GM19467 (cell line): ENCODE data around the gene INPP5J.
"Not testable (repeated sequence)": the region's sequence is repeated elsewhere in the genome, so short reads cannot be mapped to it uniquely, and the experiment has no call there.

Experiments
- ATAC-seq: cut with Tn5 transposase; IDR thresholded peaks from one replicate; pipeline ENCODE4 v1.9.1; 2021; ENCODE audit warnings: mild to moderate bottlenecking, moderate library complexity; ENCODE audit not compliant: unreplicated experiment

The INPP5J gene

DNA sequence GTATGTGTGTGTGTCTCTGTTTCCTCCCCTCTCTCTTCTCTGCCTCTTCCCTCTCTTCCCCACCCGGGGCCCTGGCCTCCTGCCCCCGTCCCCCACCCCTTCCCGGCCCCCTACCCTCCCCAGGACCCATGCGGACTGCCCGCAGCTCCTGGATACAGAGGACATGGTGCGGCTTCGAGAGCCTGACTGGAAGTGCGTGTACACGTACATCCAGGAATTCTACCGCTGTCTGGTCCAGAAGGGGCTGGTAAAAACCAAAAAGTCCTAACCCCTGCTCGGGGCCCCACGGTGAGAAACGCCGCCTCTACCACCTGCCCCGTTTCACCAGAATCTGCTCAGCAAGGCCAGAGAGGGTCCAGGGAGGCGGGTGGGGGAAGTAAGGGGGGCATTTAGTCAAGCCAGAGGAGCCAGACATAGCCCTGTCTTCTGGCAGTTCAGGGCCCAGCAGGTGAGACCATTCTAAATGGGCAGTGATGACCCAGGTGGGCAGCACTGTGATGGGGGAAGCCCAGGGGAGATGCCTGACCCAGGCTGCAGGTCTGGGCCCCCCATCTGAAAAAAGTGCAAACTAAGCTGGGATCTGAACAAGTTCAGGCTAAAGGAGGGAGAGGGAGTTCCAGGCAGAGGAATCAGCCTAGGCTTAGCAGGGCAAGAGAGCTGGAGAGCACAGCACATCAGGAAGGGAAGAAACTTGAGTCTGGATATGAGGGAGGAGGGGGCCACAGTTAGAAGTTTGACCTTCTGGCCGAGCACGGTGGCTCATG lies 21.8 kb upstream of the INPP5J start:
- no peak for ATAC-seq

DNA sequence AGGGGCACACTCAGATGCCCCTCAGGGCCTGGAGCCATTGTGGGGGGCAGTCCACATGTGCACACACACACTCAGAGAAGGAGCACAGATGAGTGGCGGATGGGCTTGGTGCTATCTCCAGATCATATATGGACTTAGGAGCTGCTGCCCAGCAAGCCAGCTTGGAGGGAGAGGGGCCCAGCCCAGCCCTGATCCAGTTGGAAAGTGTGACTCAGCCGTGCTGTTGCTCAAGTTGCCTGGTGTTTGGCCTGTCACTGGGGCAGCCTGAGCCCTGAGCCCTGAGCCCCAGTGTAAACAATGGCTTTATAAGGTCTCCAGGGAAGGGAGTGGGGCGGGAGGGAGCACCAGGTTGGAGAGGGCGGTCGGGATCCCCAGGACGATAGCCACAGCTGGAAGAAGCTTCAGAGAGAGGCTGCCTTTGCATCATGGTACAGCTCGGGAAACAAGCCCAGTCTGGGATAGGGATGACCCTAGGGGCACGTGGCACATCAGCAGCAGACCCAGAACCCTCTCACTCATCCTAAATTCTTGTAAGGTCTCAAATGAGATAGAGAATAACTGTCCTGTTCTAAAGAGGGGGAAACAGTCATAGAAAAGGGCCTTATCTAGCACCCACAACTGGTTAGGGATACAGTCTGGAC lies 20.2 kb upstream of the INPP5J start:
- ATAC-seq = no peak

DNA sequence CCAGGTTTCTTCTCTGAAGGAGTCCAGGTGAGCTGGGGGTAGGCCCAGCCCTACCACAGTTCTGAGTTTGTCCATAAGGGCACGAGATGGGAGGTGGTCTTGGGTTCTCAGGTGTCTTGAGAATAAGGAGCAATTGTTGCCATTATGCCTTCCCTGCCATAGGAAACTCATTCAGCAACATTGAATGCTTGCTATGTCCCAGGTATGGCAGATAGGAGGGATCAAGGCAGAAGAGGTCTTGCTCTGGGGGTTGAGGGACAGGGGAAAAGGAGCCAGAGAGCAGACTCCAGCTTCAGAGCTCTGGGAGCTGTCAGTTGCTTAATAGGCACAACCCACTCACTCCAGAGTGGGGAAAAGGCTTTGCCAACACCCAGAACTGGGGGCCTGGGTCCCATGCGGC lies 19.7 kb upstream of the INPP5J start:
- ATAC-seq = no peak

DNA sequence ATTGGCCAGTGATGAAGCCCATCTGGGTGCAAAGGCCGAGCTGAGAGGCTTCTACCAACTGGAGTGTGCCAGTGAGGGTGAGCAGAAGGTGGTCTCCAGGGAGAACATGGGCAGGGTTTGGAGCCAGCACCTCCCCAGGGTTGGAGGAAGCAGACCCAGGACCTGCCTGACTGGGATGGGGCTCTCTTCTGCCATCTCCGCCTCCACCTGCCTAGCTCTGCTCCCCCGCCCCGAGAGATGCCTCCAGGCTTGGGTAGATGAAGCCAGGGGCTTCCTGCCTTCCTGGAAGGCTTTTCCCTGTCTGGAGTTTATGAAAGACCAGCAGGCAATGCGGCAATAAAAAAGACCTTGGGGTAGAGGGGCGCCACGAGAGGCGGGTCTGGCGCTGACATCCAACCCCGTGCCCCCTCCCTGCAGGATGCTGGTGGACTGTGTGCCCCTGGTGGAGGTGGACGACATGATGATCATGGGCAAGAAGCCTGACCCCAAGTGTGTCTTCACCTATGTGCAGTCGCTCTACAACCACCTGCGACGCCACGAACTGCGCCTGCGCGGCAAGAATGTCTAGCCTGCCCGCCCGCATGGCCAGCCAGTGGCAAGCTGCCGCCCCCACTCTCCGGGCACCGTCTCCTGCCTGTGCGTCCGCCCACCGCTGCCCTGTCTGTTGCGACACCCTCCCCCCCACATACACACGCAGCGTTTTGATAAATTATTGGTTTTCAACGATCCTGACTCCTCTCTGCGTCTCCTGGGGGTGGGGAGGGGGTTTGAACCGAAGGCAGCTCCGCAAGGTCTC lies 18.7 kb upstream of the INPP5J start:
- no peak for ATAC-seq

DNA sequence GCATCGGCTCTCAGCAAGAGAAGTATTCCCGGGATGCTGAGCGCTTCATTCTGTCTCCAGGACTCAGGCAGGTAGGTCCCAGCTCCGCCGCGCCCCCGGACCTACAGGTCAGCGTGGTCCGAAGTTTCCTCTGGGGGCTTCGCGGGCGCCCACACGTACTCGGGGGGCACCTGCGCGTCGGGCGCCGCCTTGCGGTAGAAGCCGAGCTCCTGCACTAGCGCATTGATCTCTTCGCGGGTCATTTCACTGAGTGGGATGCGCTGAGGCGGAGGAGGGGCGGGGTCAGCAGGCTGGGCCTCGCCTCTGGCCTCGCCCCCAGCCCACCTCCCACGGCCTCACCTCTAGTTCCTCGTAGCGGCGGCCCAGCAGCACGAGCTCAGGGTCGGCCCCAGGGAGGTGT lies 17.9 kb upstream of the INPP5J start:
- no peak for ATAC-seq

DNA sequence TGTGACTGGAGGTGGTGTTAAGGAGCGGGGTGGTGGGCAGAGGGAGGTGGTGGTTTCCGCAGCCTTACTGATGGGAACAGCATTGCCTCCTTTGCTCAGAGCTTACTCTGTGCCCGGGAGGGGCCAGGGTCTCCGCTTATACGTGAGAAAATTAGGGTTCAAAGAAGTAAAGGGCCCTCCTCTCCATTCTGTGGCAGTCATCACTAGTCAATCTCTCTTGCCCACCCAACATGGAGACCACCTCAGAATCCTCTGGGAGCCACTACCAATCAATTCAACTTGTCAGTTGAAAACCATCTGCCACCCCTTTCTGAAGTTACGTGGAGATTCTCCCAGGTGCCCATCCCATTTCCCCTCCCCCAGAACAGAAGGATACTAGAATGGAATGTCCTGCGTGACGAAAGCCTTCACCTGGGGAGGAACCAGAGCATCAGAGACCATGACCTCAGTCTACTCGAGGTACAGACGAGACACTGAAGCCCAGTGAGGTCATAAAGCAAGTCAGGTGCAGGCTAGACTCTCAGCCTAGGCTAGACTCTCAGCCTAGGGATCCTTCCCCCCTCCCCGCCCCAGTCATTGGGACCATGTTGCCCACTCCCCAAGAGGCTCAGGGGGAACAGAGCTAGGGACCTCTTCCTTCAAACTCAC lies 17.4 kb upstream of the INPP5J start:
- no peak for ATAC-seq

DNA sequence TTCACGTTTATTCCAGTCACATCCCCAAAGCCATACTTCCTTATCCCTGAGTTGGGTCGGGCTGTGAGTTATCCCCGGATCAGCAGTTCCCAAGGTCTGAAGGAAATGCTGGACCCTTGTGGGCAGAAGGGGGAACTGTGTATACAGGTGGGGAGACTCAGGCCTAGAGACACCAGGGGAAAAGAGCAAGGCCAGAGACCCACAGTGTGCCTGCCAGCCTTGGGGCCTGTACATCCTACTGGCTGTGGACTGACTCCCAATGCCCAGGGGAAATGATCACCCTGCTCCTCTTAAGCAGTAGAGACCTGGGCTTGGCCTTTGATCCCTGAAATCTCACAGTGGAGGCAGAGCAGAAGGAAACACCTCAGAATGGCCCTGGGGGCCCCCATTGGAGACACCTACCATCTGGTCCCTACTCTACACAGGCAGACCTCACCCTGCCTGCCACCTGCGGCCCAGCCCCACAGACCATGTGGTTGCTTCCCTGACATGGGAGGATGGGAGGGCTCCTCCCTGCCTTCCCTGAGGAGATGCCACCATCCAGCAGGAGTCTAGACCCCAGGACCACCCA lies 16.7 kb upstream of the INPP5J start:
- ATAC-seq = no peak

DNA sequence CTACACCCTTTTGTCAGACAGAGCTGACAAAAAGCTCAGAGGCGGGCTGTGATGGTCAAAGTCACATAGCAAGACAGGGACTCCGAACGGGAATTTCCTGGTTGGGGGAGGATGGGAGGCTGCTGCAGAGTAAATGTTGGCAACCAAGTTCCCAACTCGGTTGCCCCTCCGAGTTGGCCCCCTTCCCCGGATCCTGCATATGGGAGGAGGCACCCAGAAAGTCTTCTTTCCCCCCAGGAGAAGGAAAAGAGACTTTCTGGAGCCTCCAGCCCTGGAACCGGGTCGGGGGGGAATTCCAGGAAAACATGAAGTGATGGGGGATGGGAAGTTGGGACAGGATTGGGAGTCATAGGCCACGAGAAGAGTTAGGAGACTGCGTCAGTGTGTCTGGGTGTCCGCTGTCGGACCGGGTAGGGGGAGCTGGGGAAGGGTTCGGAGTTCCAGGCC lies 16.0 kb upstream of the INPP5J start:
- no peak for ATAC-seq

DNA sequence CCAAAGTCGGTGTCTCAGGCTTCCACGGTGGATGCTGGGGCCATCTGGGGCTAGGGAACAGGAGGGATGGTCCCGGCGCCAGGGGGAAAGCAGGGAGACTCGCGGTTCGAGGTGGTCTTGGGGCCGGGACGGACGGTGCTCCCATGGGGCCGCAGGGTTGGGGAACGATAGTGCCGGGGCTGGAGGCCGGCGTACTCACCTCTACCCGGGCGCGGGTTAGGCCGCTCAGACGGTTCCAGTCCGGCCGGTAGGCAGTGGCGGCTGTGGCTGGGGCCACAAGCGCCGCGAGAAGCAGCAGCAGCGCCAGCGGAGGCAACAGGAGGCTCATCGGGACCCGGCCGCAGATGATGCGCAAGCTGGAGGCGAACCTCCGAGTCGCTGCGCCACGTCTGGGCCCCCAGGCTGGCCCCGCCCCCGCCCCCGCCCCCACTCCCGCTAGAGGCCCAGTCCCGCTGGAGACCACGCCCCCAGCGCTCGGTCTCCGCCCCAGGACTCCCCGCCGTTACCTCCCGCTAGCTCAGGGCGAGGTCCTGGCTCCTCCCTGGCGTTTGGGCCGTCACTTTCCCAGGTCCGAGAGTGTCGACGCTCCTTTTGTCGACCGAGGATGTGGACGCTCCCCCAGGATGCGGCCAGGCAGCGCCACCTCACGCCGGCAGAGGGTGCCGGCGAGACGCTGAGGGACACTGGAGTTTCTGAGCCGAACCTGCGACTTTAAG lies 15.4 kb upstream of the INPP5J start, which contains the start of gene SELENOM:
TSS of gene SELENOM (minus strand) at position 391 of the 716 bp plus-strand sequence. CDS start at position 328, 63 bp downstream.
- peak; percentile 77 for ATAC-seq

DNA sequence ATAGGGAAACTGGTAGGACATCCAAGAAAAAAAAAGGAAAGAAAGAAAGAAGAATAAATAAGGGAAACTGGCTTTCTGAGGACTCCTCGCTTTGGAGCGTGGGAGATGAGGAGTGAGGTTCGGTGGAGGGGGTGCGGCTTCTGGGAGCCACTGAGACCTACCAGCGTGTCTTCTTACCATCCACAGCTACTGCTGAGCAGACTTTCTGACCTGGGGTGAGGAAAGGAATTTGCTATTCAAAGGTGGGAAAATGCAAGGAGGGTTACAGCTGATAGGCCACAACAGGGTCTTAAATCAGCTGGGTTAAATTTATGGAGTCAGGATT lies 14.9 kb upstream of the INPP5J start:
- peak; percentile 11 for ATAC-seq

DNA sequence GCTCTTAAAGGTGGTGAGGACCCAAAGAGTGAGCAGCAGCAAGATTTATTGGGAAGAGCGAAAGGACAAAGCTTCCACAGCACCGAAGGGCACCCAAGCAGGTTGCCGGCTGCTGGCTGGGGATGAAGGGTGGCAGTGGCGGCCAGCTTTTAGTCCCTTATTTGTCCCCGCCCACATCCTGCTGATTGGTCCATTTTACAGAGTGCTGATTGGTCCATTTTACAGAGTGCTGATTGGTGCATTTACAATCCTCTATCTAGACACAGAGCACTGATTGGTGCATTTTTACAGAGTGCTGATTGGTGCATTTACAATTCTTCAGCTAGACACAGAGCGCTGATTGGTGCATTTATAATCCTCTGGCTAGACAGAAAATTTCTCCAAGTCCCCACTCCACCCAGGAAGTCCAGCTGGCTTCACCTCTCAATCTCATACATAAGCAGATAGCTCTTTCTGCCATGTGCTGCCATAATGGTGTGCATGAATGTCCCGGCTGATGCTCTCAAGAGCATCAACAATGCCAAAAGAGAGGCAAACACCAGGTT lies 10.1 kb upstream of the INPP5J start:
- not testable (repeated sequence) for ATAC-seq

DNA sequence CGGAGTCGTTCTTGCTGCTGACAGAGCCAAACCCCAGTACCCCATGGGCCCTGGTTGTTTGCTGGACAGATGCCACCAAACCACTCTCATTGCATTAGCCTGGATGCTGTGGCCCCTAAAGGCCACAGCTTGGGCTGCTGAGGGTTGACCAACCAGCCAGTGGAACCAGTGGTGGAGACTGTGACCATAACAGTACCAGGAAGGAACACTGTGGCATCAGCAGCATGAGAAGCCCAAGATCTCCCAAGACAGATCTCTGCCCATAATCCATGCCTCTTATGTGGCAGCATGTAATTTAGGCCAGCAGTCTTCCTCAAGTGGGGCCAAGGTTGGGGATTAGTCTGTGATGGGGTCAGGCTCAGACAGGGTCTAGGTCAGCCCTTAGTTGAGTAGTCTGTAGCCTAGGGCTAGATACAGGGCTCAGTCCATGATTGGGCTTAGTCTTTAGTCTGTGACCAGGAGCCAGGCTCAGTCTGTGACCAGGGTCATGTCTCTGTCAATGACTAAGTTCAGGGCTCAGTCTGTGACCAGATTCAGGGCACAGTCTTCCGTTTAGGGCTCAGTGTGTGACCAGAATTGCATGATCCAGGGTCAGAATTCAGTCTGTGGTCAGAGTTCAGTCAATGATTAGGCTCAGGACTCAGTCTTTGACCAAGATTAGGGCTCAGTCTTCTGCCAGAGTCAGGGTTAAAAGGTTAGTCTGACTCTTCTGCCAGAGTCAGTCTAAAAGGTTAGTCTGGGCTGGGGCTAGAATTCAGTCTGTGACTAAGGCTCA lies 4.5 kb upstream of the INPP5J start:
- ATAC-seq = no peak

DNA sequence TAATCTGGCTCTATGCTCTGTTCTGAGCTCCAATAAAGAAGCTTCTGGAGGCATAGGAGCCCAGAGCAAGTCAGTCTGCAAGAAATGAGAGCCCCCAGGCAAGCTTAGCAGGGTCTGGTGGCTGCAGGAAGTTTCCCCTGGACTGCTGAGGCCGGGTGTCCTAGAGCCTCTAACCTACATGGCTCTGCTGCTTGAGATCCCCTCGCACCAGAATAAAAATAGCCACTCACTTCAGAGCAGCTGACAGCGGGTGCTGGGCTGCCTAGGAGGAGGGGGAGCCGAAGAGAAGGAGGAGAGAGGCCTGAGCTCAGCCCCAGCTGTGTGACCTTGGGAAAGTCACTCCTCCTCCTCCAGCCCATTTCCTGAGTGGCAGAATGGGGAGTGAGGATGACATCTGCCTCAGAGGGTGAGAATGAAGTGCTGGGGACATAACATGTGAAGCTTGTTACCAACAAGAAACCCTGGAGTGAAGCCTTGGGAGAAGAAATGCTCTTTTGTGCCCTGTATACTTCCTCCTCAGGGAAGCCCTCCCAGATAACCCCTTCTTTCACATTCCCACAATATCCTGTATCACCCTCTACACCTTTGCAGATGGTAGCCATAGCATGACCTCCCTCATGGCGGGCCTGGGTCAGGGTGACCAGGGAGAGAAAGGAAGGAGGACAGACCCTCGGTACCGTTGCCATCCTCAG lies 3.6 kb upstream of the INPP5J start:
- ATAC-seq = no peak

DNA sequence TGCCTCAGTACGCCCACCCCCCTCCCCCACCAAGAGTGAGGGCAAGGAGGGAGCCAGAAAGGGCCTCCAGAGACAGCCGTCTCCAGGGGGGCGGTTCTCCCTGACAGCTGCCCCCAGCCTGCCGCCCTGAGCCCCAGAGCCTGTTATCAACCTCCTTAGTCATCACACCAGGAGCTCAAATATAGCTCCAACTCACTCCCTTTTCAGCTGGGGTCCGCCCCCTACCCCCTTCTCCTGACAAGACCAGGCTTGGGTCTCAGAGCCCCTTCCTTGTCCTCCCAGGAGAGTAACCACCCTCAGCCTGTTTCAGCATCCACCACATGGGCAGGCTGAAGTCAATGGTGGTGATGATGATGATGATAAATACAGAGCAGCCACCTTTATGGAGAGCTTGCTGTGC lies 2.5 kb upstream of the INPP5J start:
- no peak for ATAC-seq

DNA sequence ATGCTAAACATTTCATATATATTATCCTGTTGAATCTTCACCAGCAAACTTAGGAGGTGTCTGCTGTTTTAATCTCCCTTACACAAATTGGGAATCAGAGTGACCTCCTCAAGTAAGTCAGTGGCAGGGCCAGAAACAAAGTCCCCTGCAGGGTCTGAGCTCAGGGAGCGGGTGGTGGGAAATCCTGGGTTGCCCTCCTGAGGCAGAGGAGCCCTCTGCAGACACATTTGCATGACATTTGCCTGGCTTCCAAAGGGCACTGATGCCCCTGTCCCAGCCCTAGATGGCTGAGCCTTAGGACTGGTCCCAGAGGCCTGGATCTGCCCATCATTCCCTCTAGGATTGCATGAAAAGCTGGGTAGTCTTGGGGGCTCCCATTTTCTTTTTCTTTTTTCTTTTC lies 2.1 kb upstream of the INPP5J start:
- ATAC-seq = no peak

DNA sequence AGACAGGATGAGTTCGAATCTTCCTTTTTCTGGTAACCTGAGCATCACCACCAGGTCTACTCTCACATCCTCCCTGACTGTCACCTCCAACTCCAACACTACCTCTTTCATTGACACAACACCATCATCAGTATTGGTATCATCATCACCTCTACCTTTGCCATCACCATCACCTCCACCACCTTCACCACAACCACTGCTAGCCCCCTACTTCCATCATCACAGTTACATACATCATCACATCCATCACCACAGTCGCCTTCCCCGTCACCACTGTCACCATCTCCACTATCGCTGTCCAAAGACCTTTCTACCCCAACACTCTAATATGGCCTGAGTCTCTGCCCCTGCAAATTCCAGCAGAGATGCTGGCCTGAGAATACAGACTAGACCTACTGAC lies 1.4 kb upstream of the INPP5J start:
- ATAC-seq = no peak

DNA sequence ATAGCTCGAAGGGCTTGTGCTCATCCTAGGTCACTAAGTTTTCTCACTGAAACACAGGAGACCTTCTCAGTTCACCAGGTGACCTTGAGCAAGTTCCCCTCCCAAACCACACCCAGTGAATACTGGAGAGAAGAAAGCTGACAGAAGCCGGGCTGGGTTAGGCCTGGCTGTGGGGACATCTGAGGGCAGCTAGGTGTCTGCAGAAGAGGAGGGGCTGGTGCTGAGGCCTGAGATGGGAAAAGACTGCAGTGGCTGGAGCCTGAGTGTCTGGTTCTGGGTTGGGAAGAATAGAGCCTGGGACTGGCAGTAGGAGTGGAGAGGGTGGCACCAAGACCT lies 602 bp upstream of the INPP5J start:
- ATAC-seq = no peak

DNA sequence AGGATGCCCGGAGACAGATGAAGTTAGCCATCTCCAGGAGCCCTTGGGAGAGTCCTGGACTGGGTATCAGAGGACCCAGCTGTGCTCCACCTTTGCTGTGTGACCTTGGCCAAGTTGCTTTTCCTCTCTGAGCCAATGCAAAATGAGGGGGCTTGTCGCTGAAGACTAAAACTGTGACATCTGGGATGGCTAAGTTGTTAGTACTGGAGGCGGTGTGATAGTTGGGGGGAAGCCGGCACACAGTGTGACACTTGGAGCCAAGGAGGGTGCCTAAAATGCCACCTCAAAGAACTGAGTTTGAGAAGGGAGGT lies 481 bp downstream of the INPP5J start:
- no peak for ATAC-seq

DNA sequence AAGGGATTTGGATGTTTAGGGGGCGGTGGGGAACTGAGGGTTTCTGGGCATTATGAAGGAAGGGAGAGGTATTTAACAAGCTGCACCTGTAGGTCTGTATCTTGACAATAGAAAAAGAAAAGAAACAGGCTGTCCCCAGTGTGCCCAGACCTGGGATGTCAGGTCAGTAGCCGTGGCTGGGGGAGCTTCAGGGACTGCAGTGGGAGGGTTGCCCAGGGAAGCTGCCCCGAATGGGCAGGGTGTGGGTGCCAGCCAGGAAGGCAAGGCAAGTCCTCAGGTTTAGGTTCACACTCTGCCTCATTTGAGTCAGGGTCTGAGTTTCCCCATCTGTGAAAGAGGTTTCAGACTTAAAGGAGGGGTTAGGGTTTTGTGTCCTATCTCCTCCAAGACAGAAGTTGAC lies 1.5 kb downstream of the INPP5J start:
- ATAC-seq = no peak
